Stimulated activated CD4-positive, alpha-beta T cell treated with anti-CD3 and anti-CD28 coated beads, TNF-alpha, amount 100 ng/mL, for 4 hours (primary cell): Measurements from ENCODE around the gene LYSMD4.
"Not testable (repeated sequence)": the region's sequence is repeated elsewhere in the genome, so short reads cannot be mapped to it uniquely, and the experiment has no call there.

ENCODE experiments used
- DNase-seq, 3 experiments: peaks; one replicate each; pipeline ENCODE4 v3.0.0-alpha.2; 2020; ENCODE audit warnings: low read depth in 3 of 3

The LYSMD4 gene

DNA sequence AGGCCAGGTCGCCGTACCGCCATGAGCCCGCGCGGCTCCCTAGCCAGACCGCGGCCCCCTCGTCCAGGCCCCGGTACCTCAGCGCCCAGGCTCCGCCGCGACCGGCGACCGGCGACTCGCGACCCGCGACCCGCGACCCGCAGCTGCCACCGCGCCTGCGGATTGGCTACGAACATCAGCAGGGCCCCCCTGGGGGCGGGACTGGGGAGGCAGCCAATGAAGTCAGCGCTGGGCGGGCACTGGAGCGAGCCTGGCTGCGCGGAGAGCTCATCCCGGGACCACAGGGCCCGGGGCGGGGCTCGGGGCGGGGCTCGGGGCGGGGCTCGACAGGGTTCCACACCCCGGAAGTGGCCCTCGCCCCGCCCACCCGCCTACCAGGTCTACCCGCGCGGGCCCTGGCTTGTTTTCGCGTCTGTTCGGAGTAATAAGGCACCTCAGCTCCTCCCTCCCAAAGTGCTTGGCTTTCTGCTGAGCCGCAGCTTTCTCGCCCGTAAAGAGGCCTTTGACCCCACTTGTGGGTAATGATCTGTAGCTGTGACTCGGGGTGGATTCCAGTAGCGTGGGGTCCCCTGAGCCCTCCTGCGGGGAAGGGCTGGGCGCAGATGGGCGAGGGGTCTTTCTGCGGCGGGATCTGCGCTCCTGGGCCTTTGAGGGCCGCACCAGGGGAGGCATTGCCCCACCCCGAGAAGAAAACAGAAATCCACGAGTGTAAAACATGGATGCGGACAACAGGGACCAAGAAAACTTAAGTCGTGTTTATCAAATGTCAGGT is at the start of gene LYSMD4:
Gene LYSMD4 (minus strand): TSS at position 170 of the 772 bp plus-strand sequence. CDS start 1,438 bp downstream, outside the sequence.
- peak; percentile 98 to 99 (median 99) for DNase-seq

DNA sequence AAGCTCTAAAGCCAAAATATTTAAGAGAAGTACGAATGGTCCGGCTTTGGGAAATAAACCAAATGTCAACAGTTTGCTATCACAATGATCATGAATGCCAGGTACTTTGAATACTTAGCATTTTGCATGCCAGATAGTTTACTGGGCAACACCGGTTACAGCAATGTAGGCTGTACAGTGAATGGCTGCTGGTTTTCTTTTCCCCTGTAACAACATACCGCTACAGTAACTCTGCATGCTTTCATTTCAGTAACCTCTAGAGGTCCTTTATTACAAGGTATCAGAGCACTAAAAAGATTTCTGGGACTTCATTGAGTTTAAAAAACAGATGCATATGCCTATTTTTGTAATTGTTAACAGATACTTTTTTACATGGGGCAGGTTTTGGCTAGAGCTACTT is 48.8 kb upstream of the LYSMD4 start:
- not testable (repeated sequence) for DNase-seq

DNA sequence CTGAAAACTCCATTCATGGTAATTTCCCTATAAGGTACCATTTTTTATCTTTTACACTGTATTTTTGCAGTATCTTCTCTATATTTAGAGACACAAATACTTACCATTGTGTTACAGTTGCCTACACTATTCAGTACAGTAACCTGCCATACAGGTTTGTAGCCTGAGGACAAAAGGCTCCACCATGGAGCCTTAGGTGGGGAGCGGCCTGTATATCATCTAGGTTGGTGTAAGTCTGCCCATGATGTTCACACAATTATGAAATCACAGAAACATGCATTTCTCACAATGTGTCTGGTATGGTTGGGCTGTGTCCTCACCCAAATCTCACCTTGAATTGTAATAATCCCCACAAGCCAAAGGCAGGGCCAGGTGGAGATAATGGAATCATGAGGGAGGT is 43.9 kb upstream of the LYSMD4 start:
- DNase-seq = no peak

DNA sequence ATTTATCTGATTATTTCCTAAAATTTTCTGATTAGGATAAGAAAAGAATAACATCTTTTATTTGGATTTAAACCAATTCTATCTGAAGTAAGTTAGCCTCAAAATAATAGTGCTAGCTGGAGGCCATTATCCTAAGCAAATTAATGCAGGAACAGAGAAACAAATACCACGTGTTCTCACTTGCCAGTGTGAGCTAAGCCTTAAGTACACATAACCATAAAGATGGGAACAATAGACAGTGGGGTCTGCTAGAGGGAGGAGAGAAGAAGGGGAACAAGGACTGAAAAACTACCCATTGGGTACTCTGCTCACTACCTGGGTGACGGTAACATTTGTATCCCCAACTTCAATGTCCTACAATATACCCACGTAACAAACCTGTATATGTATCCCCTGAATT is 31.3 kb upstream of the LYSMD4 start:
- DNase-seq = no peak

DNA sequence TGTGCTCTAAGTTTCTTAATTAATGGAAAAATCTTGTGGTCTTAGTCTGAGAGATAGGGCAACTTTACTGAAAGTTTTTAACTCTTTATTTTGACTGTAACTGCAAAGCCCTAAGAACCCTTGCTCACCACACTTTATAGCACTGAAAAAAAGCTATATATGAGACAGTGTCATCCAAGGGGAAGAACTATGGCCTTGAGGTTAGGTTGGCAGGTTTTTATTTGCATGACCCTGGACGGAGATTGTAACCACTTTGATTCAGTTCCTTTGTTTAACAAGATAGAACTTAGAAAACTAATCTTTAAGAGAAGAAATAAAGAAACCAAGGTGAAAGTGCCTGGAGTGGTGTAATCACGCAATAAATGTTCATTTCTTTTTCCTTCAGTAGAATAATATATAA is 30.6 kb upstream of the LYSMD4 start:
- DNase-seq = no peak

DNA sequence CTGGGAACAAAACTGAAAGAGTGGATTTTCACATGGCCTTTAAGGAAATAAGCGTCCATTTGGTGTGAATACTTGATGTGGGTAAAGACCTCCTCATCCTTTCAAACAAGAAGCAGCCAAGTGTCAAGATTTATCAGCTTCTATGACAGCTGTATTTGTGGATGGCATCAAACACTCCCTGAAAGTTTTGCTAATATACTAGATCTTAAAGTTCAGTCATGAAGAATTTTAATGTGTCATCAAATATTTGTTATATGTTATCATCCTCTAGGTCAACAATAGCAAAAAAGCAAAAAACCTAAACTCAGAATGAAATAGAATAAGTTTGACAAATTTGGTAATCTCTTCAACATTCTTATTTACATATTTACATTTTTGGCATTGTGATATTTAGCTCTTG is 29.1 kb upstream of the LYSMD4 start:
- no peak for DNase-seq

DNA sequence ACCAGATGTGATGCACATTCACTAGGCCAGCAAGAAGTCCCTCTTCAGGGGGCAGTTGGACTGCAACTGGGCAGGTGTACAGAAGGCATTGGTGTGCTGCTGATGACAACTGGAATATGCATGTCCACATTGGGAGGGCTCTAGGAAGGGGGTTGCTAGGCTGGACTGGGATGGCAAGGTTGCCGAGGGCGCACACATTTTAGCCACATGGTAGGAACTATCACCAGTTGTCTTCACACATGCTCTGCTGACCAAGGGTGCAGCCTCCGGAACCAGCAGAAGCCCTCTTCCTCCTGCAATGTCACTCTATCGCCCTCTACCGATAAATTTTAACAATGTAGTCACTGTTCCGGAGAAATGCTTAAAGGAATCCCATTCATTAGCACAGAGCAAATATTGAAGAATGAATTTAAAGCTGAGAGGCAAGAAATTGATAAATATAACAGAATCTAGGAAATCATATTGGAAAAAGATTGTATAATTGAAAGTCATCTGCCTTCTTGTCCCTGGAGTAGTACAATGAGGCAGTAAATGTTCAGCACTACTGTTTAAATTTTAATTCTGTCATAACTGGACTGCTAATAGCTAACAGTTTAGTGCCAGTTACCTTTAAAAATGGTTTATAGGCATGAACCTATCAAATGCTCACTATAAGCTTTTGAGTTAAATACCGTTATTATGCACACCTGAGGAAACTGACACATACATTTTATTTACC is 22.6 kb upstream of the LYSMD4 start:
- DNase-seq = peak in 2 of 3 experiments; percentile 3 to 6

DNA sequence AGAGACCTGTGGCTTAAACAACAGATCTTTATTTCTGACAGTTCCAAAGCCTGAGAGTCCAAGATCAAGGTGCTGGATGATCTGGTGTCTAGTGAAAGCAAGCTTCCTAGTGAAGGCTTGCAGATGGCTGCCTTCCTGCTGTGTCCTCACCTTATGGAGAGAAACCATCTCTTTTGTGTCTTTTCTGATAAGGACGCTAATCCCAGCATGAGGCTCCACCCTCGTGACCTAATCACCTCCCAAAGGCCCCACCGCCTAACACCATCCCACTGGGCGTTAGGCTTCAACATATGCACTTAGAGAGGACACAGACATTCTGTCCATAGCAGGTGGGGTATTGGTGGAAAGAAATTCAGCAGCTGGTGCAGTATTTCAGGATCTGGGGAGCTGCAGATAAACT is 19.8 kb upstream of the LYSMD4 start:
- DNase-seq = no peak

DNA sequence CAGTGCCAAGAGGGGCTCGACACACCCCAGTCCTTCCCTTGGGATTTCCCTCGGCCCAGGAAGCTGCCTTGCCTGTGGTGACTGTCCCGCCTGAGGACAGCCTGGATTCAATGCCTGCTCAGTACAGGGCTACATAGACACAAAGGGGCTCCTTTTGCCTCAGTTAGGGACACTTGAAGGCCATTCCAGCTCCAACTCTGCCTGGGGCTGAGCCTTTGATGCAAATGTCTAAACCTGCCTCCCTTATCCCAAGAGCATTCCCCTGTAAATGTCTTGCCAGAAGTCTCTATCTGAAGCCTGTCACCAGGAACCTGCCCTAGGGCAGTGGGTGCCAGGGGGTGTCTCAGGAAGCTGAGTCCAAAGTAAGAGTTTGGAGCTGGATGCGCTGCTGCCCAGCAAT is 19.3 kb upstream of the LYSMD4 start:
- DNase-seq = no peak

DNA sequence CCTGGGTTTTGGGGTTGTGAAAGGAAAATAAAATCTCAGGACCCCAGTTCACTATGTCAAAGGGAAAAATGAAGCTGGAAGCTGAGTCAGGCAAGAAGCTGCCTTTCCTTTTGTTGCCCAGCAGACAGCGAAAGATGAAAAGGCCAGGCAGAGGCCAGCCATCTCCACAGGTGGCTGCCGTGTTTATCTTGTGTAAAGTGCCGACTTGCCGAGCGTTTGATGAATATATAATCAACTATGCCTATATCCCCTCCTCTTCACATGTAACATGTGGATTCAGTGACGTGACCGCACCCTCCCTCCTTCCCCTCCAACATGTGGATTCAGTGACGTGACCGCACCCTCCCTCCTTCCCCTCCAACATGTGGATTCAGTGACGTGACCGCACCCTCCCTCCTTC is 17.1 kb upstream of the LYSMD4 start:
- DNase-seq = not testable (repeated sequence)

DNA sequence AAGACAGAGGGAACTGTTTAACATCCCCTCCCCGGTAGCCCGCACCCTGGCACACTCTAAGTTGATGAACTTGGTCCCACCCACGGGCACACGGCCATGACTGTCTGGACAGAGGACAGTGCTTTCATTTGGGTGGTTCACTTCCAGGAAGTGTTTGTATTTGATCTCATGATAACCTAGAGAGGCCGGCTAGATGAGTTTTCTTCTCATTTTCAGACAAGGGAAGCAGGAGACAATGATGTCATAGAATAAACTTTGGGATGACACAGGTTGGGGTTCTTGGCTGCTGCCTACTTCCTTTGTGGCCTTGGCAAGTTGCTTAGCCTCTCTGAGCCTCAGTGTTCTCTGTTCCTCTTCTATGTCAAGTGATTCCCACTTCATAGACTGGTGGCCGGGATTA is 16.1 kb upstream of the LYSMD4 start:
- DNase-seq = no peak

DNA sequence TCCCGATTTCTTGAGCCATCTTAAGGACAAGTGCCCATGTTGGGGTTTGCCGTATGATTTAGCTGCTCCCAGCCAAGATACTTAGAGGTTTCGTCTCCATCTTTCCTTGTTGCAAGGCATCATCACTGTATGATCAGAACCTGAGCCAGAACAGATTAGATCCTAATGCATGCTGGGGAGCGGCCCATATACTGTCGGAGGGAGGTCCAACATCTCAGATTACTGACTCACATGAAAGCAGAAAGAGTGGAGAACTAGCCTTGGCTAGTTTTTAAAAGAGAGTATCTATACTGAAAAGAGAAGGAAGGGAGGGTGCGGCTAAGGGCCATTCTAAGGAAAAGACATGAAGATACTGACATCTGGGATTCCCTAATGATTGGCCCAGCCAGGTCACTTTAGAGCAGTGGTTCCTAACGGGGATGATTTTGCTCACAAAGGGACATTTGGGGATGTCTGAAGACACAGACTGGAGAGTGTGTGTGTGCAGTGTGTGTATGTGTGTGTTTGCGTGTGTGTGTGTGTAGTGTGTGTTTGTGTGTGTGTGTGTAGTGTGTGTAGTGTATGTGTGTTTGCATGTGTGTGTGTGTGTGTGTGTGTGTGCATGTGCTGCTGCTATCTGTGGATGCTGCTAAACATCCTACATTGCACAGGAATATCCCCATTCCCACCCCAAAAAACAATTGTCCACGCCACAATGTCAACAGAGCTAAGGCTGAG is 12.3 kb upstream of the LYSMD4 start:
- no peak for DNase-seq

DNA sequence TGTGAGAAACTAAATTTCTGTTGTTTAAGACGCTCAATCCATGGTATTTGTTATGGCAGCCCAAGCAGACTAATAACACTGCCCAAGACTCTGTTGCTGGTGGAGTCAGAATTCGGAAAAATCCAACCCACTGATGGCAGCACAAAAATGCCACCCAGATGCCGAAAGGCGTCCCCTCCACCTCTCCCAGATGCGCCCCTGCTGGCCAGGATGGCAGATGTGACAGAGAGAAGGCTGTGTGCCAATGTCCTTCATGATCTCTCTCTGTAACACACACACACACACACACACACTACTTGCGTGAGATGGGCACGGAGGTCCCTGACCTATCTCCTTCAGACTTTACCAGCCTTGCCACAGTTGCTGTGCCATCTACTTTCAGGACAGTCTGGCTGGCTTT is 10.9 kb upstream of the LYSMD4 start:
- DNase-seq = no peak

DNA sequence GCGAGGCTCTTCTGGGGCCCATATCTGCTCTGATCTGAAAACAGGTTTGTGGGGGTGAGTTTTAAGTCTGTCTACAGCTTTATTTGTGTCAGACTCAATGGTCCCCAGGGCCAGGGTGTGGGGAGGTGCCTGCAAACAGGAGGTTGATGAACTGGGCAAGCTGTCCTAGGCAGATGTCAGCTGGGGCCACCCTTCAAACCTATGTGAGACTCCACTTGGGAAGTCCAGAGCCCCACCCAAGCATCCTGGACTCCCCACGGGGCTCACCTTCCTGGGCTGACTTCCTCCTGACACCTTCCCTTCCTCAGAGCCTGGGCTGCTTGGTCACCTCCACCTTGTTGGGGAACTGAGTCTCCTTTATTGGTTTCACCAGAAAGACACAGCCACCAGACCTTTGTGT is 8.6 kb upstream of the LYSMD4 start:
- DNase-seq = no peak

DNA sequence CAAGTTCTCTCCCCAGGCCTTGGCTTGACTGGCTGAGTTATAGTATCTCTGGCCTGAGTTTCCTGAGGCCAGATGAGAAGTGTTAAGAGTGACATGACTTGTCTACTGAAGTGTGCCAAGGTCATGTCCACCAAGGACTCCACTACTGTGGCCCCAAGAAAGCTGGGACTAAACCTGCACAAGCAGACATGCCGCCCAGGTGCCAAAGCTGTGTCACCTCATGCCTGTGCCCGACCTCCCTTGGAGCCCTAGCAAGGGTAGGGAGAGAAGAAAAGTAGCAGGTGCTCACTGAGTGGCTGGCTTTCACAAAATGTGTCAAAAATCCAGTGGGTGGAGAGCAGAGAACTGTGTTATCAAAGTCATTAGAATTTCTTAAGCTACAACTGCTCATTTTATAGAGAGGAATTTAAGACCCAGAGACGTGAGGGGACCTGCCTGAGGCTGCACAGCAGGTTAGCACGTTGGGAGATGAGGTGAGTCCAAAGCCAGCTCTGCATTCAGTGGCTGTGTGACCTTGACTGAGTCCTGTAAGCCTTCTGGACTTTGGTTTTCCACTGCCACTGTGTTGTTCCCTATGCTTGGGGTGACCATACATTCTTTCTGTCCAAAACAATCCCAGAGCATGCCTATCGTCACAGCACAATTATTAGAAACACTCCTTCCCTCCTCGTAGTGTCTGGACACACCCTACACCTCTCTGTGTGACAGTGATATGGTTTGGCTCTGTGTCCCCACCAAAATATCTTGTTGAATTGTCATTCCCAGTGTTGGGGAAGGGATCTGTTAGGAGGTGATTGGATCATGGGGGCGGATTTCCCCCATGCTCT is 5.0 kb upstream of the LYSMD4 start:
- no peak for DNase-seq

DNA sequence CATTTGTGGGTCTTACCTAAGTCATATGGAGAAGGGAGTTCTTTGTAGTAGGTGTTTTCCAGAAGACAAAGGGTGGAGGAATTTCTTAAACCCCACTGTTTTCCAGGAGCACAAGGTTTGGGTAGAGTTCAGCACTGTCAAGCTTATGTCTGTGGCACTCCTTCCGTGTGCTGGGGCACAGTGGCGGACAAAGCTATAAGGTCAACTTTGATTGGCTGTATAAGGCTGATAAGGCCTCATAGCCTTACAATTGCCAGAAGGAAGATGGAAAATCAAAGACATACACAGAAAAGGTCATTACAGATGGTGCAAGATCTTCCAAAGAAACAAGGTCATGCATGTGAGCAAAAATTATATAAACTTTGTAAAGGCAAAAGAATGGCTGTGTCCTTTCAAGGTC is 3.5 kb upstream of the LYSMD4 start:
- DNase-seq = no peak

DNA sequence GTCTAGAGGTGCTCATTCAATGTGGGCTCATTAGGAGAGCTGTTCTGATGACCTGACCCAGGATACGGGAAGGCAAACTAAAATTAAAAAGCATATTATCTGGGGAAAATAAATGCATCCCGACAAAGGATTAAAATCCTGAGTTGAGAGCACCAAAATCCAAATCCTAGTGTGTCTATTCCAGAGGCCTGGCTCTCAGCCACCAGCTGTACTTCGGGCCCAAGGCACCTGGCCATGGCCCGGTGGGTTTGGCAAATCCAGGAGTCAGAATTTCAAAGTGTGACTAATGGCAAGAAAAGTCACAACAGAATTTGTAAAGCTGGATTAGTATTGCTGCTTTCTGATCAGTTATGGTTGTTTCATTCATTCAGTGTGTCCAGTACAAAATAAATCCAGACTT is 2.6 kb upstream of the LYSMD4 start:
- DNase-seq = no peak

DNA sequence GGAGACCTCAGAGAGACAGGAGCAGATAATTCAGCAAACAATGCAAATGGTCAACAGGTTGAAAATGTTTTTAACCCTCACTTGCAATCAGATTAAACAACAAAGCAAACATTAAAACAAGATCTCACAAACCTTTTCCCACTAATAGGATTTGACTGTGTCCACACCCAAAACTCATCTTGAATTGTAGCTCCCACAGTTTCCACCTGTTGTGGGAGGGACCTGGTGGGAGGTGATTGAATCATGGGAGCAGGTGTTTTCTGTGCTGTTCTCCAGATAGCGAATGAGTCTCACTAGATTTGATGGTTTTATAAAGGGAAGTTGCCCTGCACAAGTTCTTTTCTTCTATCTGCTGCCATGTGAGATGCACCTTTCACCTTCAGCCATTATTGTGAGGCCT is 1.3 kb upstream of the LYSMD4 start:
- no peak for DNase-seq

DNA sequence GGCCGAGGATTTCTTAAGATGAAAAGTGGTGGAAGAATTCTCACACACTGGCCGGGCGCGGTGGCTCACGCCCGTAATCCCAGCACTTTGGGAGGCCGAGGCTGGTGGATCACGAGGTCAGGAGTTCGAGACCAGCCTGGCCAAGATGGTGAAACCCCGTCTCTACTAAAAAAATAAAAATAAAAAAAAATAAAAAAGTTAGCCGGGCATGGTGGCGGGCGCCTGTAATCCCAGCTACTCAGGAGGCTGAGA is 729 bp upstream of the LYSMD4 start:
- DNase-seq = not testable (repeated sequence)

DNA sequence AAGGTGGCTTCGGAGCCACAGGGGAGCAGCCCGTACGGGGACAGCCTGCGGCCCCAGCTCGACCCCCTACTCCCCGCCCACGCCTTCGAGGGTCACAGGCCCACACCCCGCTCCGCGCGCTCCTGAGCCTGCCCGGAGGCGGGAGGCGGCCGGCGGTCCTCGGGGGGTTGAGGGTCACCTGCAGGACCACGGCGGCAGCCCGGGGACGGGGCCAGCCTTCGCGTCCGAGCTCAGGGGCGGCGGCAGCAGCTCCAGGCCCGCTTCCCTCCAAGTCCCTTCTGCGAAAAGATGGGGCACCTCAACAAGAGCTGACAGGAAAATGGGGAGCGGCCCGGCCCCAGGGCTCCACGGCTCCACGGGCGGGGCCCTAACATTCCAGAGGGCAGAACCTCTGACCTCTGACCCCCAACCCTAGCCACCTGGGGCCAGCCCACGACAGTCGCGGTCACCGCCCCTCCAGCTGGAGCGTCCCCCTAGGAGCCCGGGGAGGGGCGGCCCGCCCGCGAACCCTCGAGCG is 428 bp downstream of the LYSMD4 start:
- peak in 1 of 3 experiments; percentile 9 for DNase-seq

DNA sequence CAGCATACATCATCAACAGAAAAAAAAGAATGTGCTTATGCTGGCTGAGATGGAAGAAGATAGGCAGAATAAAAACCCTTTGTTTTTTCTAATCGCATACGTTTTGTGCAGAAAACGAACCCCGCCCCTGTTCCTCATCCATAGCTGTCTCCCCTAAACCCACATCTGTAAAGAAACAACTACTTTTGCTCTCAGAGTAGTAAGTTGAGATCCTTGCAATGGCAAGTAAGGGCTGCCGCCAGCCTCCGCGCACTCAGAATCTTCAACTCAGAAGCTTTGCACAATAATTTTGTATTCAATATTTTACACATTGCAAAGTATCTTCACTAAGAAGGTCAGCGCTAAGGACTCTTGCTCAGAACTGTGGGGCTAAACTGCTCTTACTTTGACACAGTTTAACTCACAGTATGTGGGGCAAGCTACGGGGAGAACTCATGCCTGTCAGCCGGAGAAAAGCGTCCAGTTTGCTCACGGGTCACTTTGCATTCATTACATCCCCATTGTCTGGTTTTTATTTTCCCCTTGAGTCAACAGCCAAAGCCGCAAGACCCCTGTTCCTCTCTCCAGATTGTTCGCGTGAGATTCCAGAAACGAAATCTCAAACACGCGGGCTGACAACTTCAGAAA is 1.0 kb downstream of the LYSMD4 start:
- no peak for DNase-seq
